ENCODE measurements around the gene SLC2A3. TPM values are rescaled to one million over a fixed set of nuclear protein-coding genes. Genes with fewer than 3 reads are reported as not detected.

SLC2A3 gene
- total and polyA plus RNA-seq, 9 of the 15 experiments (the other 6 are each of a cell fraction or from before 2014, with no cell fraction given), result 67.3 to 491 (median 104) TPM

GRCh38 chr12:7970475-7971252 lies 34.7 kb upstream of the SLC2A3 start (continued):
- peak; percentile 64 for TF ChIP-seq PKNOX1 (IDR thresholded peaks at IDR 0.05)
- peak; percentile 51; the same call in 1 of the 2 replicates for TF ChIP-seq ETS1 (conservative IDR thresholded peaks at IDR 0.05; ENCODE audit: control insufficient read depth, low read depth, low read length)
- no peak for TF ChIP-seq E4F1 (CRISPR knock-in tag; IDR thresholded peaks at IDR 0.05; ENCODE audit: borderline replicate concordance)
- no peak for TF ChIP-seq EWSR1 (IDR thresholded peaks at IDR 0.05; ENCODE audit: borderline replicate concordance, low read depth, partially characterized antibody)
- TF ChIP-seq ZNF184 (CRISPR knock-in tag; IDR thresholded peaks at IDR 0.05), result no peak
- TF ChIP-seq PBX2 (CRISPR knock-in tag; IDR thresholded peaks at IDR 0.05; ENCODE audit: low read depth), result no peak
- peak; percentile 31 for TF ChIP-seq PBX2 (tag; conservative IDR thresholded peaks at IDR 0.05; ENCODE audit: low read depth)
- TF ChIP-seq HMGN3 (IDR thresholded peaks at IDR 0.05; ENCODE audit: borderline replicate concordance, extremely low read depth, insufficient read length, low read depth, low read length), result peak; percentile 97
- TF ChIP-seq DEAF1 (CRISPR knock-in tag; IDR thresholded peaks at IDR 0.05), result no peak
- TF ChIP-seq NEUROD1 (IDR thresholded peaks at IDR 0.05; ENCODE audit: borderline replicate concordance, low read depth, low read length, partially characterized antibody), result peak; percentile 8
- TF ChIP-seq MAFG (tag; conservative IDR thresholded peaks at IDR 0.05), result no peak
- 0 out of 2 replicates have a peak, but pooled peaks have one; percentile 25 for TF ChIP-seq SMARCC2 (IDR thresholded peaks at IDR 0.05; ENCODE audit: low read depth)
- no peak for TF ChIP-seq ZNF174 (CRISPR knock-in tag; IDR thresholded peaks at IDR 0.05)
- TF ChIP-seq GTF2E2 (tag; IDR thresholded peaks at IDR 0.05), result 0 out of 2 replicates have a peak, but pooled peaks have one; percentile 18
- TF ChIP-seq MNT (conservative IDR thresholded peaks at IDR 0.05), result peak; percentile 79 to 87

Data from K562 (cell line).